IMR-90 (cell line): Measurements from ENCODE around the gene ITPKC. TPM values are rescaled to one million over a fixed set of nuclear protein-coding genes. Genes with fewer than 3 reads are reported as not detected.
A peak's percentile ranks its signal among the peaks of the same experiment; 100 is the strongest.

Source experiments
- ATAC-seq: fragments of 200-7000 bp; cut with Tn5 transposase; 2 replicates; pipeline ENCODE4 v1.9.1; 2020; ENCODE audit warnings: low read depth, mild to moderate bottlenecking, moderate library complexity
- BruUV-seq: library from RNA; stranded (reverse); fragments of 400-500 nt; replicated peaks from 2 replicates; lab custom pipeline; 2021; lab: Mats Ljungman, UMichigan
- CTCF ChIA-PET: fragments of 300-600 bp; formaldehyde crosslinking; extraction: SDS; loops from one replicate; lab custom pipeline; 2021; ENCODE audit warnings: antibody characterized with exemption; lab: Yijun Ruan, JAX
- POLR2A ChIA-PET: fragments of 300-600 bp; sonication (Branson Sonifier 250); formaldehyde crosslinking; loops from one replicate; lab custom pipeline; 2022; ENCODE audit warnings: antibody characterized with exemption; ENCODE audit not compliant: unreplicated experiment; lab: Charles Lee
- DNase-seq: peaks from one replicate; pipeline ENCODE4 v3.0.0; 2013
- H2AFZ ChIP-seq: replicated peaks from 2 replicates; pipeline ENCODE3; 2013; ENCODE audit warnings: low read length, mild to moderate bottlenecking; ENCODE audit not compliant: poor library complexity
- H2AK5ac ChIP-seq: 2 replicates; pipeline ENCODE4 v1.6.1; 2013; ENCODE audit warnings: low read depth, low read length, inconsistent platforms
- H2AK9ac ChIP-seq: replicated peaks from 2 replicates; pipeline ENCODE3; 2013; ENCODE audit warnings: mild to moderate bottlenecking, low read depth, low read length, moderate library complexity; ENCODE audit not compliant: poor library complexity
- H2BK120ac ChIP-seq: 2 replicates; pipeline ENCODE4 v1.6.1; 2013; ENCODE audit warnings: low read depth, low read length, inconsistent platforms
- H2BK15ac ChIP-seq: 3 replicates; pipeline ENCODE4 v1.6.1; 2013; ENCODE audit warnings: low read depth, low read length, inconsistent platforms
- H2BK20ac ChIP-seq: 2 replicates; pipeline ENCODE4 v1.6.1; 2013; ENCODE audit warnings: low read depth, mild to moderate bottlenecking, inconsistent platforms, low read length, moderate library complexity
- H2BK5ac ChIP-seq: 2 replicates; pipeline ENCODE4 v1.6.1; 2013; ENCODE audit warnings: mild to moderate bottlenecking, low read depth, low read length, inconsistent platforms; ENCODE audit not compliant: poor library complexity, severe bottlenecking
- H3K14ac ChIP-seq: replicated peaks from 2 replicates; pipeline ENCODE4 v1.6.1; 2013; ENCODE audit warnings: low read depth, low read length, inconsistent platforms
- H3K18ac ChIP-seq: 2 replicates; pipeline ENCODE4 v1.6.1; 2013; ENCODE audit warnings: low read depth, low read length, control low read depth
- H3K23ac ChIP-seq: 2 replicates; pipeline ENCODE4 v1.6.1; 2013; ENCODE audit warnings: low read depth, low read length, inconsistent platforms
- H3K27ac ChIP-seq: 2 replicates; pipeline ENCODE4 v1.5.1; 2013; ENCODE audit warnings: mild to moderate bottlenecking, control low read depth, low read length; ENCODE audit not compliant: insufficient read depth
- H3K27me3 ChIP-seq: 2 replicates; pipeline ENCODE4 v1.6.1; 2013; ENCODE audit warnings: low read length; ENCODE audit not compliant: control insufficient read depth, insufficient read depth
- H3K36me3 ChIP-seq: 2 replicates; pipeline ENCODE4 v1.6.1; 2013; ENCODE audit warnings: low read length, mixed read lengths; ENCODE audit not compliant: control insufficient read depth, insufficient read depth
- H3K4ac ChIP-seq: 2 replicates; pipeline ENCODE4 v1.6.1; 2013; ENCODE audit warnings: low read depth, low read length, inconsistent platforms
- H3K4me1 ChIP-seq: 2 replicates; pipeline ENCODE4 v1.6.1; 2013; ENCODE audit warnings: low read length, mixed read lengths; ENCODE audit not compliant: control insufficient read depth, insufficient read depth
- H3K4me2 ChIP-seq: 2 replicates; pipeline ENCODE4 v1.6.1; 2013; ENCODE audit warnings: low read depth, mild to moderate bottlenecking, control low read depth, low read length, moderate library complexity
- H3K4me3 ChIP-seq: 2 replicates; pipeline ENCODE4 v1.5.1; 2013; ENCODE audit warnings: low read depth, mild to moderate bottlenecking, control low read depth, low read length, moderate library complexity; ENCODE audit not compliant: insufficient read depth
- H3K56ac ChIP-seq: 2 replicates; pipeline ENCODE4 v1.6.1; 2013; ENCODE audit warnings: low read length, inconsistent platforms; ENCODE audit not compliant: insufficient read depth; ENCODE audit errors: extremely low read depth
- H3K79me1 ChIP-seq, 2 experiments: 2 replicates each; pipeline ENCODE4 v1.6.1; 2013; ENCODE audit warnings: low read length in 2 of 2, inconsistent platforms in 1 of 2, low read depth in 1 of 2
- H3K9ac ChIP-seq: 2 replicates; pipeline ENCODE4 v1.6.1; 2013; ENCODE audit warnings: low read depth, low read length, control low read depth
- H3K9me1 ChIP-seq: 2 replicates; pipeline ENCODE4 v1.6.1; 2013; ENCODE audit warnings: low read length, inconsistent platforms; ENCODE audit not compliant: insufficient read depth
- H3K9me3 ChIP-seq: 2 replicates; pipeline ENCODE4 v1.6.1; 2013; ENCODE audit warnings: low read length; ENCODE audit not compliant: control insufficient read depth, insufficient read depth
- H4K20me1 ChIP-seq: 2 replicates; pipeline ENCODE4 v1.6.1; 2013; ENCODE audit warnings: low read length, inconsistent platforms; ENCODE audit not compliant: insufficient read depth
- H4K5ac ChIP-seq: 2 replicates; pipeline ENCODE4 v1.6.1; 2013; ENCODE audit warnings: mild to moderate bottlenecking, low read depth, low read length, control low read depth
- H4K8ac ChIP-seq, 2 experiments: 2 replicates each; pipeline ENCODE4 v1.6.1; 2013; ENCODE audit warnings: low read depth in 2 of 2, low read length in 2 of 2, control low read depth in 1 of 2, inconsistent platforms in 1 of 2
- H4K91ac ChIP-seq: 2 replicates; pipeline ENCODE4 v1.6.1; 2013; ENCODE audit warnings: low read depth, low read length, inconsistent platforms; ENCODE audit not compliant: insufficient read depth
- BHLHE40 ChIP-seq: fragments of 150-350 bp; IDR thresholded peaks from 2 replicates; pipeline ENCODE4 v1.6.1; 2016; ENCODE audit warnings: mild to moderate bottlenecking, low read depth, low read length
- CEBPB ChIP-seq: IDR thresholded peaks from 2 replicates; pipeline ENCODE4 v1.6.1; 2012; ENCODE audit warnings: low read depth, low read length, improper control_type of control experiment
- CHD1 ChIP-seq: IDR thresholded peaks from 2 replicates; pipeline ENCODE4 v1.6.1; 2012; ENCODE audit warnings: low read depth, low read length, improper control_type of control experiment
- CTCF ChIP-seq: conservative IDR thresholded peaks from 2 replicates; pipeline ENCODE4 v1.5.1; 2012; ENCODE audit warnings: mild to moderate bottlenecking, low read depth, low read length, improper control_type of control experiment
- FOS ChIP-seq: fragments of 150-350 bp; IDR thresholded peaks from 2 replicates; pipeline ENCODE4 v1.6.1; 2016; ENCODE audit warnings: low read depth, low read length
- MAFK ChIP-seq: IDR thresholded peaks from 2 replicates; pipeline ENCODE4 v1.6.1; 2012; ENCODE audit warnings: low read depth, low read length, improper control_type of control experiment
- MXI1 ChIP-seq: IDR thresholded peaks from 2 replicates; pipeline ENCODE4 v1.6.1; 2012; ENCODE audit warnings: low read depth, mild to moderate bottlenecking, low read length, moderate library complexity, borderline replicate concordance
- POLR2A ChIP-seq: IDR thresholded peaks from 2 replicates; pipeline ENCODE4 v1.6.1; 2012; ENCODE audit warnings: mild to moderate bottlenecking, low read depth, low read length
- RCOR1 ChIP-seq: IDR thresholded peaks from 2 replicates; pipeline ENCODE4 v1.6.1; 2012; ENCODE audit warnings: mild to moderate bottlenecking, low read length, improper control_type of control experiment; ENCODE audit not compliant: insufficient replicate concordance
- WGBS, 2 experiments: methylation state at CpG; one replicate each; pipeline versions ENCODE4 v1.1.5 to v1.1.7; 2013; ENCODE audit warnings: missing lambda C conversion rate in 2 of 2; ENCODE audit not compliant: insufficient read length in 1 of 2; ENCODE audit errors: extremely low coverage in 2 of 2; 5-methylcytosine and 5-hydroxymethylcytosine counted together
- dilution Hi-C: fragments of 300-500 bp; cut with HindIII; formaldehyde crosslinking; loops from one replicate; pipeline ENCODE4 v1.14.3; 2018; ENCODE audit warnings: low sequenced_read_pairs; ENCODE audit not compliant: unreplicated experiment
- in situ Hi-C: fragments of 300-500 bp; cut with MboI; formaldehyde crosslinking; loops from 3 replicates; pipeline ENCODE4 v1.14.3; 2019; ENCODE audit warnings: low sequenced_read_pairs, inconsistent platforms, mixed read lengths
- intact Hi-C: fragments of 100-400 bp; cut with micrococcal nuclease; formaldehyde crosslinking; loops from 2 replicates; pipeline ENCODE4 v1.10.0; 2022
- polyA plus RNA-seq, 3 experiments: library from polyadenylated mRNA; depleted of rRNA; stranded (reverse); fragments of >200 nt; gene quantifications; 2 replicates each; pipeline ENCODE4 v1.2.3, GENCODE V29; 2012; ENCODE audit warnings: low replicate concordance in 1 of 3
- total RNA-seq: library from RNA; depleted of rRNA; stranded (reverse); fragments of >200 nt; gene quantifications from 2 replicates; pipeline ENCODE4 v1.2.3, GENCODE V29; 2012

Gene ITPKC
- total and polyA plus RNA-seq, 2 of the 4 experiments (the other 2 are of a cell fraction): 7.7 to 9.4 TPM

GRCh38 chr19:40692212-40692551 lies 24.7 kb upstream of the ITPKC start:
- TF ChIP-seq RCOR1: no peak
- no peak for TF ChIP-seq CHD1
- no peak for TF ChIP-seq CEBPB
- no peak for TF ChIP-seq BHLHE40
- TF ChIP-seq MAFK: no peak
- no peak for TF ChIP-seq POLR2A
- no peak for TF ChIP-seq MXI1
- TF ChIP-seq FOS: no peak
- TF ChIP-seq CTCF: no peak
- Histone ChIP-seq H3K4me1 (peaks cover 17% of the 10 kb centered on the region), H3K9ac (no peak overlapping the region), H3K4ac (no peak overlapping the region), H3K9me3 (no peaks in the 10 kb centered on the region), H2AK5ac (no peak overlapping the region), H2AK9ac (peak overlapping the region; percentile 97), H4K91ac (no peak overlapping the region), H3K79me1 (peaks cover 19 to 34% of the 10 kb centered on the region in 2 experiments), H4K20me1 (peaks cover 23% of the 10 kb centered on the region), H4K5ac (no peak overlapping the region), H3K18ac (no peak overlapping the region), H3K27me3 (no peaks in the 10 kb centered on the region), H3K4me2 (no peak overlapping the region), H2BK120ac (no peak overlapping the region), H3K56ac (no peak overlapping the region), H3K36me3 (peaks cover 27% of the 10 kb centered on the region; the same call in 1 of the 2 replicates), H2BK15ac (no peak overlapping the region), H3K27ac (no peak overlapping the region), H4K8ac (no peak overlapping the region), H3K4me3 (no peak overlapping the region), H3K23ac (no peak overlapping the region), H2BK20ac (no peak overlapping the region), H3K14ac (no peak overlapping the region), H3K9me1 (peaks cover 25% of the 10 kb centered on the region), H2BK5ac (no peak overlapping the region), H2AFZ (no peak overlapping the region)
- intact Hi-C loops (no loop called here), in situ Hi-C loops (no loop called here), dilution Hi-C loops (no loop called here)
- no peak for ATAC-seq
- WGBS, 2 experiments: 89% methylated on average over 2 of the region's 14 CpGs; no CpG with 5 or more reads in 1 of the 2 experiments
- CTCF ChIA-PET: no interaction called here
- POLR2A ChIA-PET: no interaction called here
- DNase-seq: no peak
- no TSS peak for BruUV-seq
